Measurements from ENCODE around the gene GCNT2.

- TF ChIP-seq YY1 (IDR thresholded peaks at IDR 0.05; ENCODE audit: insufficient read depth, insufficient read length) (no peak), ZNF274 (IDR thresholded peaks at IDR 0.05; ENCODE audit: low read depth, low read length) (no peak), SUZ12 (IDR thresholded peaks at IDR 0.05; ENCODE audit: extremely low read depth, insufficient read depth, insufficient read length) (no peak)
Measured at GRCh38 chr6:10633216-10633615, 112.1 kb downstream of the GCNT2 start.
